ENCODE data around the gene C19orf47. TPM values are rescaled to one million over a fixed set of nuclear protein-coding genes. Genes with fewer than 3 reads are reported as not detected.

The C19orf47 gene
- total RNA-seq, 2 experiments from 2014 or later = 25.9 to 32.4 TPM

- CTCF ChIA-PET = interaction anchor here (1.1 to 2.8 kb wide), 8 partner anchors 9 to 350 kb away, joined by 3 to 13 read pairs (median 4); no protein-coding TSS in a partner anchor
- DNase-seq = peak; percentile 79
- H3K4me3 Mint-ChIP-seq = peak within 1 kb of the TSS; percentile 86
- peaks cover 49% of the 10 kb centered on the region for H3K4me1 Mint-ChIP-seq
- no peaks in the 10 kb centered on the region for H3K27me3 Mint-ChIP-seq
- peak within 1 kb of the TSS; percentile 99 for H3K27ac Mint-ChIP-seq
- no peaks in the 10 kb centered on the region for H3K9me3 Mint-ChIP-seq (ENCODE audit: low read depth)
- no peaks in the 10 kb centered on the region for H3K36me3 Mint-ChIP-seq
- ATAC-seq = peak; percentile 63
Measured at GRCh38 chr19:40284501-40285352, 63.5 kb downstream of the C19orf47 start, which contains the start of gene AKT2. Gene AKT2 (minus strand): TSS chr19:40285345. CDS start chr19:40265267, 20,078 bp downstream.

DNA sequence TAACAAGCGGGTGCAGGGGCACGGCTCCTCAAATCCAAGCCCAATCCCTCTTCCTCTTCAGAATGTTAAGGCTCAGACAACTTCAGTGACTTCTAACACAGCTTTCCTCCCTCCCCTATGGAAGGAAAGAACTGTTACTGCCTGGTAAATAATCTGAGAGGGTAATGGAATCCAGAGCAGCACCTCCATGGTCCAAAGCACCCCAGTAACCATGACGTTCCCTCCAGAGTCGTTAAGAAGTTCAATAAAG, 64.0 kb downstream of the C19orf47 start:
- CTCF ChIA-PET = interaction anchor here (0.7 to 1.7 kb wide), 3 partner anchors 10 to 136 kb away, joined by 3 to 4 read pairs (median 4); partner anchors contain the start of genes C19orf47 and PLD3
- ATAC-seq = no peak

DNA sequence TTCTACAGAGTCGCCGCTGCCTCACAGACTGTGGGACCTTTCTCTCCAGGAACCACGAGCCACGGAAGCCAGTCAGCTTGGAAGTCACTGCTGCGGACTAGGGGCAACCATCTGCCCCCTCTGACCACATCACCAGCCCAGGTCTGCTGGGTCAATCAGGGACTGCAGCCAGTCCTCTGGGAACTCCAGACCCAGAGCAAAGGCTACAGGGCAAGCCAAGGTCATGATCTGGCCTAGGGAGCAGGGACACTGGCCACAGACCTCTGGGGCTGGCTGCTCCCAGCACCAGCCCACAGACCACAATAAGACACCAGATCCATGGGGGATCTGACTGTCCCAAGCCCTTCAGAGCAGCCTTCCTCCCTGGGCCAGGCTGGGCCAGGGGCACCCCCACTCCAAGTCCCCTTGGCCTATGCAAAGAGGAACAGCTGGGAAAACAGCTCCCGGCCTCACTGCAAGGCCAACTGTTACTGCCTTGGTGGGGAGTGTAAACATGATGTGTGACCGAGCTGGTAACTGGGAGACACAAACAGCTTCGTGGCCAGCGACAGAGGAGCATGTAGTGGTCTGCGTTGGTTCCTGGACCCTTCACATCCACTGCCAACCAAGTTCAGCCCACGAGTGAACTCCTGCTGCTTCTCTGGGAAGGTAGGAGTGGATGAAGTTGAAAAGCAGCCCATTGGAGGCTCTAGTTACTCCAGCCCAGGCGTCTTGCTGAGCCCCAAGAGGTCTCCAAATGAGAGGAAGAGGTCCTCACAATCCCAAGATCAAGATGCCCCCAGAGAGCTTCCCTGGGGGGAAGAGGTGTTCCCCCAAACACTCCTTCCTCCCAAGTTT, 64.6 kb downstream of the C19orf47 start:
- peak overlapping the region; percentile 86 for H3K4me3 Mint-ChIP-seq
- ATAC-seq = no peak
- H3K4me1 Mint-ChIP-seq = peaks cover 51% of the 10 kb centered on the region

More for the DNA sequence above, 64.0 kb downstream of the C19orf47 start:
- Mint-ChIP-seq H3K9me3 (ENCODE audit: low read depth) (no peaks in the 10 kb centered on the region), H3K4me1 (peaks cover 50% of the 10 kb centered on the region), H3K27ac (peak overlapping the region; percentile 92), H3K4me3 (peak overlapping the region; percentile 86), H3K36me3 (no peaks in the 10 kb centered on the region), H3K27me3 (no peaks in the 10 kb centered on the region)
- no peak for DNase-seq

GRCh38 chr19:40282920-40283319, 65.3 kb downstream of the C19orf47 start:
- DNase-seq (no peak), ATAC-seq (no peak)
- Mint-ChIP-seq H3K4me1 (peaks cover 56% of the 10 kb centered on the region), H3K27me3 (no peaks in the 10 kb centered on the region), H3K4me3 (peak overlapping the region; percentile 86), H3K36me3 (no peaks in the 10 kb centered on the region), H3K9me3 (ENCODE audit: low read depth) (no peaks in the 10 kb centered on the region), H3K27ac (peak overlapping the region; percentile 92)
- CTCF ChIA-PET = interaction anchor here (0.9 to 1.3 kb wide), 3 partner anchors 22 to 160 kb away, joined by 3 read pairs; no protein-coding TSS in a partner anchor

More for the DNA sequence above, 64.6 kb downstream of the C19orf47 start:
- DNase-seq = no peak
- Mint-ChIP-seq H3K36me3 (no peaks in the 10 kb centered on the region), H3K9me3 (ENCODE audit: low read depth) (no peaks in the 10 kb centered on the region), H3K27ac (peak overlapping the region; percentile 92), H3K27me3 (no peaks in the 10 kb centered on the region)
- CTCF ChIA-PET = interaction anchor here (0.7 to 1.7 kb wide), 5 partner anchors 9 to 159 kb away, joined by 3 to 4 read pairs (median 3); partner anchors contain the start of genes C19orf47 and PLD3

DNA sequence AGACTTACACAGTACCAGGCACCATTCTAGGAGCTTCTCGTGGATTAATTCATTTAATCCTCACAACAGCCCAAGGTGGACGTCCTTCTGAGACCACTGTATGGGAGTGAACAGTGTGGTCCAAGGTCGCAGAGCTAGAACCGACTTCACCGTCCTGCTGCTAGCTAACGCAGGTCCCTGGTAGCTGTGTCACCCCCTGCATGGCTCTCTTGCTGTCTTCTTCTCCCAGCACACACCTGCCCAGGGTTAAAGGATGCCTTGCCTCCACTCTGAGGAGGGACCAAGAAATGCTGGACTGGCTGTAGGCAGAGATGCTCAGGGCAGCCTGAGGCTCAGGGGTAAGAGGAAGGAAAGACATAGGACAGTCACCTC, 66.0 kb downstream of the C19orf47 start:
- Mint-ChIP-seq H3K4me3 (no peak overlapping the region), H3K9me3 (ENCODE audit: low read depth) (no peaks in the 10 kb centered on the region), H3K4me1 (peaks cover 57% of the 10 kb centered on the region), H3K27ac (no peak overlapping the region), H3K36me3 (no peaks in the 10 kb centered on the region), H3K27me3 (no peaks in the 10 kb centered on the region)
- ATAC-seq (no peak), DNase-seq (no peak)
- CTCF ChIA-PET = interaction anchor here (1.0 to 1.3 kb wide), 2 partner anchors 139 to 161 kb away, joined by 3 read pairs; no protein-coding TSS in a partner anchor

DNA sequence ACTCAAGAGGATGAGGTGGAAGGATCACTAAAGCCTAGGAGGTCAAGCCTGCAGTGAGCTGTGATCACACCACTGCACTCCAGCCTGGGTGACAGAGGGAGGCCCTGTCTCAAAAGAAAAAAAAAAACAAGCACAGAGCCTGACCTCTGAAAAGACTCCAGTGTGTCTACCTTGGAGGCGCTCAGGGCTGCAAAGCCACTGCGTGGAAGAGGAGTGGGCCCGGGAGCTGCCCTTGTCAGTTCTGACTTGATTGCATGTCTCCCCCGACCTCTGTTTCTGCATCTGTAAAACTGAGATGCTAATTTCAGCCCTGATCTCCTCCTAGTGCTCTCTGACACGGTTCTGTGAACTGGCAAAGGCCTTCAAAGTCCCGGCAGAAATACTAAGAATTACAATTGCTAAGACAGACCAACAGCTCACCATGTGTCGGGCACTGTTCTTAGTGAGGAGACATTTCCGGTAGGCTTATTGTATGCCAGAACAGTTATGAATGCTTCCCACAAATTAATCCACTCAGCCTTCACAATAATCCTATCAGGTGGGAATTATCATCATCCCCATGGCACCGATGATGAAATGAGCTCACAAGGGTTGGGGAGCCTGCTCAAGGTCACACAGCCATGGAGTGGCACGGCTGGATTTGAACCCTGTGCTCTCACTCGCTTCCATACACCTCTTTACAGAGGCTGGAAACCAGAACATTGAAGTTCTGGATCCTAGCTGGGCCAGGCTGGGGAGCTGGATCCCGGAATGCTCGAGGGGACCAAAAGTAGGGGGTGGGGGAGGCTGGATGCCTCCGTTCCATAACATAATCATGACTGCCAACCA, 66.6 kb downstream of the C19orf47 start:
- DNase-seq (no peak), ATAC-seq (no peak)
- H3K4me1 Mint-ChIP-seq = peaks cover 55% of the 10 kb centered on the region
- H3K27ac Mint-ChIP-seq = no peak overlapping the region
- H3K36me3 Mint-ChIP-seq = no peaks in the 10 kb centered on the region
- no peak overlapping the region for H3K4me3 Mint-ChIP-seq
- H3K27me3 Mint-ChIP-seq = no peaks in the 10 kb centered on the region
- no peaks in the 10 kb centered on the region for H3K9me3 Mint-ChIP-seq (ENCODE audit: low read depth)
- CTCF ChIA-PET = interaction anchor here (1.3 kb wide), 1 partner anchor 140 kb away, joined by 3 read pairs; no protein-coding TSS in a partner anchor

DNA sequence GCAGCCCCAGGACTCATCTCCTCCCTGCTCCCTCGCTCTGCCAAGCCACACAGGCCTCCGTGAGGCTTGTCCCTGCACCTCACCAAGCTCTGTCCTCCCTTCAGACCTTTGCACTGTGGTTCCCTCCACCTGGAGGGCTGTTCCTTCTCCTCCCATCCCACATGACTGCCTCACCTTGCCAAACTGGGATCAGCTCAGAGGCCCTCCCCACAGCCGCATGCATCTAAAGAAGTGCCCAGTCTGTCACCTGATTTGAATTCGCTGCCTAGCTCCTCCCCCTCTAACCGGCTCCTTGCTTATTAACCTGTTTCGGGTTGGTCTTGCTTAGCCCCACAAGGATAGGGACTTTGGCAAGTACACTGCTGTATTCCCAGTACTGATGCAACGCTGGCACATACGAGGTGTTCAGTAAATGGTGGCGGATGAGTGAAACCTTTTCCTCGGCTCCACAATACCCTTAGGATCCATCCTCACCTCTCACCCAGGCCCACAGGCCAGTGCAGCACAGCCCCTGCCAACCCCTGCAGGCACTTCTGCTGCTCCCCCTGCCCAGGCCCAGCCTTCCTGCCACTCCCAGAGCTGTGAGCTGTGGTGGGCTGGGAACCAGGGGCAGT, 67.5 kb downstream of the C19orf47 start:
- ATAC-seq (no peak), DNase-seq (no peak)
- Mint-ChIP-seq H3K4me1 (peaks cover 54% of the 10 kb centered on the region), H3K4me3 (no peak overlapping the region), H3K27ac (no peak overlapping the region), H3K9me3 (ENCODE audit: low read depth) (no peaks in the 10 kb centered on the region), H3K36me3 (no peaks in the 10 kb centered on the region), H3K27me3 (no peaks in the 10 kb centered on the region)
- CTCF ChIA-PET = interaction anchor here (2.7 kb wide), 1 partner anchor 25 kb away, joined by 9 read pairs; no protein-coding TSS in a partner anchor

DNA sequence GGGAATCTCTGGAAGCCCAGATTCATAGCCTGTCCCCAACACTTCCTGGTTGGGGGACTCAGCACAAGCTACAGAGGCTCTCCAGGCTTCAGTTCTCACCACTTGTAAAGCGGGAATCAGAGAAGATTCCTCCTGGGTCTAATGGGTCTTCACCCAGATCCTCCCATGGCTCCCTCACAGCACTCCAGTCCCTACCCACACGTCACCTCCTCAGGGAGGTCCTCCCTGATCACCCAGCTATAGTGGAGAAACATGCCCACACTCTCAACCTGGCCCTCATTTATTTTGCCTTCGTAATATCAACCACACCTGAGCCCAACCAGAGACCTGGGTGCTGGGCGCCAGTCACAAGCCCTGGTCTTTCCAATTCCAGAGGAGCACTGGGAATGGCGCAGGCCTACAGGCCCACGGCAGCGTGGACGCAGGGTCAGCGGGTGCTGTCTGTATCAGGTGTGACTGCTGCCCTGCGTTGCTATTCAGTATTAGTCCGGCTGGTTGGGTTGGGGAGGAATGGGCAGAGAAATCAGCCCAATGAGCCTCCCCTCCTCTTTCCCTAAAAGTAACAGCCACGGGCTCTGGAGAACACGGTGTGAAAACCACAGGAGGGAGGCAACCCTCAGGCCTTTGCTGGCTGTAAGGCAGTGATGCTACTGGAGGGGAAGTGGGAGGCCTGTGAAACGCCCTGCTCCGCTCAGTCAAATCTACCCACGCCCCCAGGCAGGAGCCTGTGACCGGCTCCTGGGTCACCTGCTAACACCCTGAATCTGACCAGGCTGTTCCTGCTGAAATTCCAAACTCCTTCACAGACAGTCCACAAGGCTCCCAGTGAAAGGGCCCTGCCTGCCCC, 68.2 kb downstream of the C19orf47 start:
- DNase-seq (no peak), ATAC-seq (no peak)
- H3K4me1 Mint-ChIP-seq = peaks cover 56% of the 10 kb centered on the region
- CTCF ChIA-PET = interaction anchor here (2.7 kb wide), 1 partner anchor 25 kb away, joined by 9 read pairs; no protein-coding TSS in a partner anchor
- H3K27ac Mint-ChIP-seq = no peak overlapping the region
- H3K36me3 Mint-ChIP-seq = no peaks in the 10 kb centered on the region
- H3K9me3 Mint-ChIP-seq (ENCODE audit: low read depth) = no peaks in the 10 kb centered on the region
- H3K27me3 Mint-ChIP-seq = no peaks in the 10 kb centered on the region
- no peak overlapping the region for H3K4me3 Mint-ChIP-seq

DNA sequence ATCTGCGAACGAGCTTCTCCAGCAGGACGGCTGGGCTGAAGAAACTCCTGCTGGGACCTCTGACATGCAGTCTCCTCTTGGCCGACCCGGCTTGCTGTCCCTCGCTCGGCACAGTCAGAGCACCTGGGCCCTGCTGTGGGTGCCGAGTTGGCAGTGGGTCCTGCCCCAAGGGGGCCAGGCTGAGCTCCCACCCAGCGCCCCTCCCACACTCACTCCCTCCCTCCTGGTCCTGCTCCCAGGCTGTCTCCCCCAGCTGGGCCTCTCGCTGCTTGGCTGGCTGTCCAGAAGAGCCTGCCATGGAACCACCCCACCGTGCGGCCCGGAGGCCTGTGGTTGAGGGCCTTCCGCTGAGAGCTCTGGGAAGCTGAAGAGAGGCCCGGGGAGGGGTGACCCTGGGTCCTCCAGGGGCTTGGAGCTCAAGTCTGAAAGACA, 69.1 kb downstream of the C19orf47 start:
- H3K27ac Mint-ChIP-seq = no peak overlapping the region
- CTCF ChIA-PET = interaction anchor here (2.7 kb wide), 1 partner anchor 26 kb away, joined by 9 read pairs; no protein-coding TSS in a partner anchor
- no peaks in the 10 kb centered on the region for H3K27me3 Mint-ChIP-seq
- peaks cover 60% of the 10 kb centered on the region for H3K4me1 Mint-ChIP-seq
- DNase-seq (no peak), ATAC-seq (no peak)
- no peaks in the 10 kb centered on the region for H3K36me3 Mint-ChIP-seq
- H3K9me3 Mint-ChIP-seq (ENCODE audit: low read depth) = no peaks in the 10 kb centered on the region
- H3K4me3 Mint-ChIP-seq = no peak overlapping the region

- CTCF ChIA-PET = interaction anchor here (2.7 kb wide), 1 partner anchor 27 kb away, joined by 9 read pairs; no protein-coding TSS in a partner anchor
- Mint-ChIP-seq H3K36me3 (peaks cover 3% of the 10 kb centered on the region), H3K4me1 (peaks cover 62% of the 10 kb centered on the region), H3K9me3 (ENCODE audit: low read depth) (no peaks in the 10 kb centered on the region), H3K27me3 (no peaks in the 10 kb centered on the region), H3K4me3 (no peak overlapping the region), H3K27ac (no peak overlapping the region)
- DNase-seq (no peak), ATAC-seq (no peak)
Measured at GRCh38 chr19:40278361-40279035, 69.7 kb downstream of the C19orf47 start.

GRCh38 chr19:40277356-40278059, 70.7 kb downstream of the C19orf47 start:
- H3K4me1 Mint-ChIP-seq = peaks cover 53% of the 10 kb centered on the region
- H3K27ac Mint-ChIP-seq = no peak overlapping the region
- CTCF ChIA-PET = interaction anchor here (2.7 kb wide), 1 partner anchor 28 kb away, joined by 9 read pairs; no protein-coding TSS in a partner anchor
- no peaks in the 10 kb centered on the region for H3K27me3 Mint-ChIP-seq
- ATAC-seq = no peak
- peaks cover 3% of the 10 kb centered on the region for H3K36me3 Mint-ChIP-seq
- H3K4me3 Mint-ChIP-seq = no peak overlapping the region
- no peaks in the 10 kb centered on the region for H3K9me3 Mint-ChIP-seq (ENCODE audit: low read depth)
- no peak for DNase-seq

Measured in activated CD8-positive, alpha-beta memory T cell treated with anti-CD3 and anti-CD28 coated beads, Interleukin-2, amount 10 ng/mL, durations not matched to agents 7 days and 5 days (primary cell).